K562 (cell line): ENCODE data around the gene AGAP1.

ENCODE experiments used
- CEBPB ChIP-seq: fragments of 450-650 bp; IDR thresholded peaks from 2 replicates; pipeline ENCODE4 v1.6.1; 2016; ENCODE audit warnings: missing genetic modification characterization, missing compliant biosample characterization
- PHTF2 ChIP-seq: fragments of 250-450 bp; sonication (Bioruptor Pico); IDR thresholded peaks from 2 replicates; pipeline ENCODE4 v1.5.0; 2021; ENCODE audit warnings: mild to moderate bottlenecking
- POLR2A ChIP-seq: fragments of 450-650 bp; conservative IDR thresholded peaks from 2 replicates; pipeline ENCODE4 v1.6.1; 2016
- PYGO2 ChIP-seq: fragments of 450-650 bp; IDR thresholded peaks from 2 replicates; pipeline ENCODE4 v1.6.1; 2016; ENCODE audit warnings: mild to moderate bottlenecking, missing genetic modification characterization, moderate library complexity, missing compliant biosample characterization
- ZBTB40 ChIP-seq, 2 experiments: fragments of 450-650 bp in 1 of 2; sonication (generic) in 1 of 2; formaldehyde crosslinking in 1 of 2; IDR thresholded peaks; 2 replicates each; pipeline versions ENCODE4 v1.7.1 to v1.9.0; 2016 to 2022; ENCODE audit warnings: inconsistent platforms in 1 of 2, mild to moderate bottlenecking in 1 of 2, missing genetic modification reagents in 1 of 2

GRCh38 chr2:235978022-235978421 is 484.2 kb downstream of the AGAP1 start:
- TF ChIP-seq PYGO2 (tag) (no peak), CEBPB (tag) (no peak), PHTF2 (CRISPR knock-in tag) (no peak), POLR2A (no peak), ZBTB40 (IDR thresholded peaks at IDR 0.05) (no peak), ZBTB40 (CRISPR knock-in tag; IDR thresholded peaks at IDR 0.05) (no peak)
